Stimulated activated CD4-positive, alpha-beta T cell treated with anti-CD3 and anti-CD28 coated beads, TNF-alpha, amount 100 ng/mL, for 24 hours (primary cell): ENCODE results near the gene TBL3.
"Not testable (repeated sequence)": the region's sequence is repeated elsewhere in the genome, so short reads cannot be mapped to it uniquely, and the experiment has no call there.

ENCODE experiments used
- DNase-seq, 3 experiments: peaks; one replicate each; pipeline ENCODE4 v3.0.0-alpha.2; 2020; ENCODE audit warnings: low read depth in 3 of 3

Gene TBL3

GRCh38 chr16:1942810-1943726, 28.8 kb upstream of the TBL3 start, which contains the start of gene MSRB1:
TSS of gene MSRB1 (minus strand) at chr16:1943199. CDS start at chr16:1943156, 43 bp downstream.
- DNase-seq, result peak; percentile 99 to 100 (median 99)

- DNase-seq, result no peak
Observed at GRCh38 chr16:1944612-1945199, 27.1 kb upstream of the TBL3 start.

- DNase-seq, result no peak
Observed at GRCh38 chr16:1945559-1946391, 26.1 kb upstream of the TBL3 start.

GRCh38 chr16:1946495-1947368, 25.1 kb upstream of the TBL3 start:
- no peak for DNase-seq

GRCh38 chr16:1947369-1947670, 24.5 kb upstream of the TBL3 start:
- DNase-seq, result no peak

GRCh38 chr16:1949507-1949906, 22.3 kb upstream of the TBL3 start:
- no peak for DNase-seq

GRCh38 chr16:1950047-1950446, 21.8 kb upstream of the TBL3 start:
- no peak for DNase-seq

GRCh38 chr16:1950559-1950958, 21.3 kb upstream of the TBL3 start:
- DNase-seq, result no peak

GRCh38 chr16:1953734-1954133, 18.1 kb upstream of the TBL3 start:
- no peak for DNase-seq

GRCh38 chr16:1957434-1958142, 14.3 kb upstream of the TBL3 start:
- not testable (repeated sequence) for DNase-seq

- not testable (repeated sequence) for DNase-seq
Observed at GRCh38 chr16:1958143-1958491, 13.7 kb upstream of the TBL3 start.

GRCh38 chr16:1958715-1959268, 13.1 kb upstream of the TBL3 start:
- DNase-seq, result no peak

GRCh38 chr16:1959269-1960039, 12.4 kb upstream of the TBL3 start, which contains the start of gene NDUFB10:
TSS of gene NDUFB10 (plus strand) at chr16:1959538. CDS start at chr16:1959625, 87 bp downstream.
- DNase-seq, result peak; percentile 83 to 93 (median 83)

GRCh38 chr16:1960665-1961630, 10.9 kb upstream of the TBL3 start:
- peak in 2 of 3 experiments; percentile 38 to 57 for DNase-seq

GRCh38 chr16:1961651-1962067, 10.2 kb upstream of the TBL3 start:
- DNase-seq, result no peak

- DNase-seq, result not testable (repeated sequence)
Observed at GRCh38 chr16:1962161-1963153, 9.4 kb upstream of the TBL3 start.
